GM04504 (cell line): ENCODE data around the gene TPO.

Experiments used
- DNase-seq: peaks from one replicate; pipeline ENCODE4 v3.0.0-alpha.2; 2012; ENCODE audit warnings: low read depth

TPO gene

DNA sequence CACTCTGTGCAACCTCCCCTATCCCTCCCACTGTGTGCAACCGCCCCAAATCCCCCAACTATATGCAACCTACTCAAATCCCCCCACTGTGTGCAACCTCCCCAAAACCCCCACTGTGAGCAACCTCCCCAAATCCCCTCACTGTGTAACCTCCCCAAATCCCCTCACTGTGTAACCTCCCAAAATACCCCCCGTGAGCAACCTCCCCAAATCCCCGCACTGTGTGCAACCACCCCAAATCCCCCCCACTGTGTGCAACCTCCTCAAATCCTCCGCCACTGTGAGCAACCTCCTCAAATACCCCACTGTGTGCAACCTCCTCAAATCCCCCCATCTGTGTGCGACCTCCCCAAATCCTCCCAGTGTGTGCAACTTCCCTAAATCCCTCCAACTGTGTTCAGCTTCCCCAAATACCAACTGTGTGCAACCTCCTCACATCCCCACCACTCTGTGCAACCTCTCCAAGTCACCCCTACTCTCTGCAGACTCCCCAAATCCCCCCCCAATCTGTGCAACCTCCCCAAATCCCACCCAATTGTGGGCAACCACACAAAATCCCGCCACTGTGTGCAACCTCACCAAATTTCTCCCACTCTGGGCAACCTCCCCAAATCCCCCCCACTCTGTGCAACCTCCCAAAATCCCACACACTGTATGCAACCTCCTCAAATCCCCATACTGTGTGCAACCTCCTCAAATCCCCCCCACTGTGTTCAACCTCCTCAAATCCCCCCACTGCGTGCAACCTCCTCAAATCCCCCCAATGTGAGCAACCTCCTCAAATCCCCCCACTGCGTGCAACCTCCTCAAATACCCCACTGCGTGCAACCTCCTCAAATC lies 114.1 kb downstream of the TPO start:
- no peak for DNase-seq

DNA sequence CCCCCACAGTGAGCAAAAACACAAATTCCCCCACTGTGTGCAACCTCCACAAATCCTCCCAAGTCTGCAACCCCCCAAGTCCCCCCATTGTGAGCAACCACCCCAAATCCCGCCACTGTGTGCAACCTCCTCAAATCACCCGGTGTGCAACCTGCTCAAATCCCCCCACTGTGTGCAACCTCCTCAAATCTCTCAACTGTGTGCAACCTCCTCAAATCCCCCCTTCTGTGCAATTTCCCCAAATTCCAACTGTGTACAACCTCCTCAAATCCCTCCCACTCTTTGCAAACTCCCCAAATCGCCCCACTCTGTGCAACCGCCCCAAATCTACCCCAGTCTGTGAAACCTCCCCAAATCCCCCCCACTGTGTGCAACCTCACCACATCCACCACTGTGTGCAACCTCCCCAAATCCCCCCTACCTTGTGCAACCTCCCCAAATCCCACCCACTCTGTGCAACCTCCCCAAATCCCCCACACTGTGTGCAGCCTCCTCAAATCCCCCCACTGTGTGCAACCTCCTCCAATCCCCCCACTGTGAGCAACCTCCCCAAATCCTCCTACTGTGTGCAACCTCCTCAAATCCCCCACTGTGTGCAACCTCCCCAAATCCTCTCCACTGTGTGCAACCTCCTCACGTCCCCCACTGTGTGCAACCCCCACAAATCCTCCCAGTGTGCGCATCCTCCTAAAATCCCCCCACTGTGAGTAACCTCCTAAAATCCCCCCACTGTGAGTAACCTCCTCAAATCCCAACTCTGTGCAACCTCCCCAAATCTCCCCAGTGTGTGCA lies 115.2 kb downstream of the TPO start:
- DNase-seq = no peak

DNA sequence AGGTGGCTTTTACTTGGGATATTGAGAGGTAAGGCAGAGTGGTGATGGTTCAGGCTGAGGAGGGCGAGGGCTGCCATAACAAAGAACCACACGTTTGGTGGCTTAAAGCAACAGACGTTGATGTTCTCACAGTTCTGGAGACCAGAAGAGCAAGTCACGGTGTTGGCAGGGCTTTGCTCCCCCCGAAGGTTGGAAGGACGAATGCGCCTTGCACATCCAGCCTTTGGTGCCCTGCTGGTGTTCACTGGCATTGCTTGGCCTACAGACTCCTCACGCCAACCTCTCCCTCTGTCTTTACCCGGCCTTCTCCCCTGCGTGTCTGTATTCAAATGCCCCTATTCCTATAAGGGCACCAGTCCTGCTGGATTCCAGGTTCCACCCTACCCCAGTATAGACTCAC lies 125.4 kb downstream of the TPO start:
- no peak for DNase-seq

DNA sequence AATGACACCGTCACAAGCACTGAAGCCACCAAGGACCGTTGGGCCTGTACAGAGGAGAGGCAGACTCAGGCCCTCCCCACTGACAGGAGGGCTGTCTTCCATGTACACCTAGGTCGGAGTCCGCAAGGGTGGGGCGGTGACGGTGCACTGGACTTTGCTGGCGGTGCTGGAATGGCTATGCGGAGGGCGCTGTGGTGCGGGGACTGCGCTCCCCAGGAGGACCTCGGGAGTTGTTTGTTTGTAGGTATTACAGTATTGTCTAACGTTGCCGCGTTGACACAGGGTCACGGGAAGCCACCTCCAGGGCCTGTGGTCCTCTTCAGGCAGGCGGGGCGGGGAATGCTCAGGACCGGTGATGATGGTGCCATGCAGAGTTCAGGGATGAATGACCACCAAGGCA lies 126.2 kb downstream of the TPO start:
- no peak for DNase-seq

GRCh38 chr2:1539973-1540372 lies 126.7 kb downstream of the TPO start:
- no peak for DNase-seq

- no peak for DNase-seq
Observed at GRCh38 chr2:1540481-1540880, 127.2 kb downstream of the TPO start.

DNA sequence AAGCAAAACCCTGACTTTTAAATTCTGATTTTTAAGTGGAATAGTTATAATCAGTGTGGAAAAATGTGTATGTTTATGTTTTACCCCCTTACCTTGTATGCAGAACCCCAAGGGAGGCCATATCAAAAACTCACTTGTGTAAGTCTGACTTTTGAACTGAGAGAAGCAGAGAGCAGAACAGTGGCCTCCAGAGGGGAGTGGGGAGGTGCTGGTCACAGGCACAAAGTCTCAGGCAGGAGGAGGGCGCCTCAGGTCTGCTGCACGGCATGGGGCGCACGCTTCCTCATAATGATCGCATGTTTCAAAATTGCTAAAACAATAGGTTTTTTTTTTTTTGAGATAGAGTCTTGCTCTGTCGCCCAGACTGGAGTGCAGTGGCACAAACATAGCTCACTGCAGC lies 127.8 kb downstream of the TPO start:
- DNase-seq = no peak

GRCh38 chr2:1541819-1542475 lies 128.7 kb downstream of the TPO start:
- DNase-seq = no peak

DNA sequence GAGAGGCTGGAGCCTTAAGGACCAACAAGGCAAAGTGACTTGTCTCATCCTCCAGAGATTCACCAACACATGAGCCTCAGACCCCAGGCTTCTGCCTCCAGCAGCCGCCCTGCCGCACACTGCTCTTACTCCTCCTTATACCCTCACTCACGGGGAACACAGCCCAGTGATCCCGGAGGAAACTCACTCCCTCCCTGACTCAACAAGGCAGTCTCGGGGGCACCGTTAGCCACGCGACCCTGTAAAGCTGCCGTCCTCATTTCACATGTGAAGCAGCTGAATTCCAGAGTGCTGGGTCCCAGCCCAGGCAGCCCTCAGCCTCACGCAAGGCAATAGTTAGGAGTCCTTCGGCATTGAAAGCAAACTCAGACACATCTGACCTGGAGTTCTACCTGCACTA lies 129.7 kb downstream of the TPO start:
- no peak for DNase-seq

GRCh38 chr2:1543776-1544477 lies 130.7 kb downstream of the TPO start:
- DNase-seq = no peak

GRCh38 chr2:1544478-1545069 lies 131.3 kb downstream of the TPO start:
- peak; percentile 15 for DNase-seq

DNA sequence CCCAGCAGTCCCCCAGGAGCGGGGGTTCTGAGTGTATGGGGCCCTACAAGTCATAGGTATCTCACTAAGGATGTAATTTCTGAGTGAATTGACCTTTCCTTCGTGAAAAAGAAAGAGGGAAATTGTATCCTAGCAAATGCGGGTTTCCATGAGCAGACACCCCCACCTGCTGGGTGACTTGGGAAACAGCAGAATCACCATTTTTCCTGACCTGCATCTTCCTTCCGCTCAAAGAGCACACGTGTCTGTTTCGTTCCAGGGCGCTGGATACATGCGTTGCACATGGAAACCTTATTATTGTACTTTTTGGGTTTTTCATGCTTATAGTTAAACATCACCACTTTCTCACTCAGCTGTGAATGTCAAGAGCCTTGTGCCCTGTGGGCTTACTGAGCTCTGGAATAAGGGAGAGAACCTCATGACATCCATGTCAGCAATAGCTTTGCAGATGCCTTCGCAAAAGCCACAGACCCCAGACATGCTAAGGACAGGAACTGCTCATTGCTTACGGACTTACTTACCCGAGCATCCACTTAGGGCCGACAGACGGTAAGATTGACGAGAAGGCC lies 132.8 kb downstream of the TPO start:
- peak; percentile 28 for DNase-seq

- DNase-seq = no peak
Observed at GRCh38 chr2:1546901-1547300, 133.6 kb downstream of the TPO start.

DNA sequence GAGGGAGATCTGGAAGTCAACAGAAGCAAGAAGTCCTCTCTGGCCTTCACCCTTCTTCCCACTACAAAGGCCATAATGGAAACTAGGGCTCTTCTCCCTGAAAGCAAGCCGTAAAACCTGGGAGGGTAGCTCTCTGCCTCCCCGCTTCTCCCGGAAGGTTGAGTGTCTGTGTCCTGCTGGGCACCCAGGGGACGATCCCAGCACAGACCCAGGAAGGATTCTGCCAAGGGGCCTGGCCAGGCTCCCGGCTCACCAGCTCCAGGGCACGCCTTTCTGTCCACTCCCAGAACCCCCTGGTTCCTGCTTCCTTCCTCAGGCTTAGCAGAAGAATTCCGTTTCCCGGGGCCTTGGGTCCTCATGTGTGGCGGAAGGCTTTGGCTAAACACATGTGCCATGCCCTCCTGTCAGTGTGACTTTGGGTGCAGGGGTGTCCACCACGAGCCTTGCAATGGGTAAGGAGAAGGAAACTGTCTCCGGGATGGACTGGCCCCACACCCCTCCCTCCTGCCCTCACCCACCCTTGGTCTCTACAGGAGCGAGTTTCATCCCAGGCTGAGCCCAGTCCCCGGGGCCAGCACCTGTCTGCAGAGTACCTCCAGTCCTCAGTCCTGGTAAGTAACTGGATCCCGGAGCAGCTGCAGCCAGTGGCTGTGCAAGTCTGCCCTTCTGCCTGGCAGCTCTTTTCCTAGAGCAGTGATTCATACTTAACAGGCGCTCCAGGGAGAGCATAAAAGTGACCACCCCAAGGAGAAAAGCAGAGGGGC lies 135.8 kb downstream of the TPO start:
- no peak for DNase-seq

DNA sequence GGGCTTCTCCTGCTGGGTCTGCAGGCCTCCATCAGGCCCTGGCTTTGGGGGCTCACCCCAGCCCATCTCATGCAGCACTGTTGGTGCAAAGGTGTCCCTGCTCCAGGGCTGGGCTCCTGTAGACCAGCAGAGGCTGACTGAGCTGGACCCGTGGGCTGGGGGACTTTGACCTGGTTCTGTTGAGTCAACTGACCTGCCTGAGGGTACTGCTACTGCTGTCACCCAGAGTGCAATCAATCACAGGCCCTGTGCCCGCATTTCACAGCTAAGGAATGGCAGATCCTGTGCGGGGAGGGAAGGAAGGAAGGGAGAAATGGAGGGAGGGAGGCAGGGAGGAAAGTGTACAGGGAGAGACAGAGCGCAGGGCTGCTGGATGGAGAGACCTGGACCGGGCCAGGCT lies 136.8 kb downstream of the TPO start:
- no peak for DNase-seq

DNA sequence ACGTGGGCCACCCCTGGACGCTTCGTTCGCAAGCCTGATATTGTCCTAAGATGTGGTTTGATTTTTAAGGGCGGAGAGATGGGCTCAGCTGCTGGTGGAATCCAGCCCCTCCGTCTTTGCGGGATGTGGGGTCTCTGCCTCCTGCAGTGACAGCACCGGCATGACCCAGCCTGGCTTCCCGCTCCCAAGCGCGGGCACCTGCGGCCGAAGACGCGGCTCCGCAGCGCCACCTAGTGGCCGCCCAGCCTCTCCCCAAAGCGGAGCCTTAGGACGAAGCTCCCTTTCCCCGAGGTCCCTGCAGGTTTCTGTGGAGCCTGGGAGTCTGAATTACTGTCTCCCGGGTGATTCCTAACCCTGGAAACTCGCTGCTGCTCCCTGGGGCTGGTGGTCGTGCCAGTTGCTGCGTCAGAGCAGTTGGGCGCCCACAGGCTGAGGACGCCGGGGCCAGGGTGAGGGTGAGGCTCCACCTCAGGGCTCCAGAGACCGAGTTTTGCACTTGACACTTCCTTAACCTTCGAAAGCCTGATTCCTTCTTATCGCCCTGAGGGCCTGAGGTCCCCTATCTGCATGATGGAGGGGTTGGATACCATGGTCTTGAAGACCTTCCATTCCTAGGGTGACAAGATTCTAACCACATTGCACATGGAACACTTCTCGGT lies 137.5 kb downstream of the TPO start:
- no peak for DNase-seq

- DNase-seq = no peak
Observed at GRCh38 chr2:1551905-1552304, 138.6 kb downstream of the TPO start.

DNA sequence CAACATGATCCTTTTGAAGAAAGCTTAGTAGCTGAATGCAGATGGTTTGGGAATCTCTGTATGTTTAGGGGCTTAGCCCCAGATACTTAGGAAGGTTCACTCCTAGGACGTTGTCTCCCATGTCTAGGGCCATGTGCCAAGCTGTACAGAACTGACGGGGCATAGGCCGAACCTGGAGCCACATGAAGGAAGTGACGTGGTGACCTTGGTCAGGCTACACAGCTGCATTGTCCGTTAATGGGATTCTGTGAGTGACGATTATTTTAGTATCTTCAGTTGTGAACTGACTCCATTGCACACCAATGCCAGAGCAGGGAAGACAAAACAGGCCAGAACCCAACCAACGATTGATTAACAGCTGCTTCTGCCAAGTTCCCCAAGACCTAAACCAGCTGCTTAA lies 139.3 kb downstream of the TPO start:
- no peak for DNase-seq

DNA sequence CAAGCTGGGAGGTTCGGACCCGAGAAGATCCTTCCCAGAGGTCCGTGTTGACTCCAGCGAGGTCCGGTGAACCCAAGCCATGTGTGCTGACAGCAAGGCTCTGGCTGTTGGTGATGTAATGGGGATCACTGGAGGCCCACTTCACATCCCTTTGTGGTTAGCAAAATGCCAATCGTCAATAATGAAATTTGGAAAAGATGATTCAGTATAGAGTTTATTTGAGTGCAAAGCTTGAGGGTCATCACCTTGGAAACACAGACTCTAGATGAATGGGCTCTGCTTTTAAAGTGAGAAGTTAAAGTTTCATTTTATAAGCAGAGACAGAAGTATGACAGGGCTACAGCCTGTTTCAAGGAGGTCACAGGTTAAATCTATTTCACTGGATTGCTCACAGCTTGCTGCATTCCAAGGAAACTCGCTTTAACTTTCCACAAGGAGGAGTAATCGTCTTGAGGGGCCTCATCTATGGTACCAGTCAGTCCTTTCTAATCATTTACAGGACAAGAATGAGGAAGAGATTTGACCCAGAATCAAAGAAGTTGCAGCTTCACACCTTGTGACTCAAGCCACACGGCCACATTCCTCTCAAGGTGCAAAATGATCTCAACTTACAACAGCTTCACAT lies 140.5 kb downstream of the TPO start:
- DNase-seq = peak; percentile 61

DNA sequence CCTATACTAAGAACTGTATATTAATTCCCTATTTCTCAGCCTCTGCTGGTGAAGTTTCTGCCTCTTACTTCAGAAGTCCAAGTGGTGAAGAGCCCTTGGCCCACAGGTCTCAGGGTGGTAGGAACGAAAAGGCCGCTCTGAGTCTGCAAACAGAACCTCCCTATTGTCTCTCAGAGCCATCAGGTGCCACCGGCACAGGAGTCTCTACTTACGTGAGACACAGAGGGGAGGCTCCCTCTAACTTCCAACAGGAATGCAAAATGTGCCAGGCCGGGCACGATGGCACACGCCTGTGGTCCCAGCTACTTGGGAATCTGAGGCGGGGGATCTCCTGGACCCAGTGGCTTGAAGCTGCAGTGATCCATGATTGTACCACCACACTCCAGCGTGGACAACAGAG lies 143.0 kb downstream of the TPO start:
- no peak for DNase-seq
